Measurements from ENCODE around the gene FRMD4A. TPM values are rescaled to one million over a fixed set of nuclear protein-coding genes. Genes with fewer than 3 reads are reported as not detected.
A peak's percentile ranks its signal among the peaks of the same experiment; 100 is the strongest.
"Not testable (repeated sequence)": the region's sequence is repeated elsewhere in the genome, so short reads cannot be mapped to it uniquely, and the experiment has no call there.

Gene FRMD4A
- total and polyA plus RNA-seq, 10 of the 15 experiments (the other 5 are each of a cell fraction or from before 2014, with no cell fraction given): 17.8 to 75.2 (median 39.1) TPM

DNA sequence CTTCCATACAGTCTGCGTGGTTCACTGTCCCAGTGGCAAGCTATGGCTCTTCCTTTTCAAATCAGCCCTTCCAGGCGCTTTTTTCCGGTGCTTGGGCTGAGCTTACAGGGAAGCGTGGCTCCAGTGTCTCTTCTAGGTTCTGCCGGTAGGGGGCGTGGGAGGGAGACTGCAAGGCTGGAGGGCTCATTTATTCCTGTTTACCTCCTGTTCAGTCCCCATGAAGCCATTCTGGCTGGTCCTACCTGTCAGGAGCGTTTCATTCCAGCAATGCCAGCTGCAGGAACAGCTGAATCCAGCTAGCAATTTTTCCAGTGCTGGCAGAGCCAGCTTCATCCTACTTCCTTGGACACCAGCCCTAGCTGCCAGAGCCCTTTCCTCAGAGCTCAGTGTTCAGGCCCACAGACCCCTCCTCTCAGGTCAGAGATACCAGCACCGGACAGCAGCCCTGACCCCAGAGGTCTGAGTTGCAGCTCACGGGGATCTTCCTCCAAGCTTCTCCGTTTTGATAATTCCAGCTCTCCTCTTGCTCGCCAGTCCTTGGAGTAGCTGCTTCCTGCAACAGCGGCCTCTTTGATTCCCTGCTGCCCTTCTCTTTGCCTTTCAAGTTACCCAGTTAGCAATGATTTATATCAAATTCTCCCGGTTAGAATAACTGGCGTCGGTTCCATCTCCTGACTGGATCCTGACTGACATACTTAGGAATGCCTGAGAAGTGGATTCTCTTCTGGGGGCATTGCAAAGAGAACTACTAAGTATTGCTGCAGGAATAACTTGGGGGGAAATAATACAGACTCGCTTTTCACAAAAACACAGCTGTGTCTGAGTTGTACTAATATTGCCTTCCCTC lies 129.8 kb downstream of the FRMD4A start:
- H3K4me1 ChIP-seq (ENCODE audit: control insufficient read depth, insufficient read depth, low read length): no peaks in the 10 kb centered on the region

DNA sequence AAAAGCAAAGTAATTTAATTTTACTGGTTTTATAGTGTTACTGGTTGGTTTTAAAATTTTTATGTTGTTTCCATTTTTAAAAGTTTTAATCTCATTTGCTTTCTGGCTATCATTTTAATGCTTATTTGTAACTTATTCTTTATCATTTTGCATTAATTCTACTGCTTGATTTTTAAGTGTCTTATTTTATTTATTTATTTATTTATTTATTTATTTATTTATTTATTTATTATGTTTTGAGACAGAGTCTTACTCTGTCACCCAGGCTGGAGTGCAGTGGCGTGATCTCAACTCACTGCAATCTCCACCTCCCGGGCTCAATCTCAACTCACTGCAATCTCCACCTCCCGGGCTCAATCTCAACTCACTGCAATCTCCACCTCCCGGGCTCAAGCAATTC lies 131.6 kb downstream of the FRMD4A start:
- H4K20me1 ChIP-seq (ENCODE audit: control insufficient read depth, insufficient read depth); BruUV-seq (replicated peaks); H3K9me3 ChIP-seq (replicated peaks; ENCODE audit: control insufficient read depth, insufficient read depth, low read length); H3K27ac ChIP-seq (ENCODE audit: control insufficient read depth, insufficient read depth); H3K79me2 ChIP-seq (ENCODE audit: control insufficient read depth, insufficient read depth, low read length); H3K36me3 ChIP-seq (ENCODE audit: control insufficient read depth in 2 of 2, insufficient read depth in 2 of 2, low read length in 1 of 2); H3K9ac ChIP-seq (ENCODE audit: control insufficient read depth, insufficient read depth, low read length); H2AFZ ChIP-seq (ENCODE audit: control insufficient read depth, low read depth, low read length); H3K4me2 ChIP-seq (ENCODE audit: control insufficient read depth, insufficient read depth); H3K4me1 ChIP-seq (ENCODE audit: control insufficient read depth, insufficient read depth, low read length); H3K4me3 ChIP-seq; POLR2A ChIA-PET; DNase-seq (ENCODE audit: low read depth, low spot score); H3K27me3 ChIP-seq (replicated peaks in 1 of 2; ENCODE audit: control insufficient read depth in 2 of 2, insufficient read depth in 2 of 2, low read length in 1 of 2); ATAC-seq; FAIRE-seq: not testable (repeated sequence)
- SMC1A ChIA-PET (ENCODE audit: uncharacterized antibody, unreplicated experiment): interaction anchor here (0.6 to 8.1 kb wide), 4 partner anchors 10 to 501 kb away, joined by 3 to 52 read pairs (median 6); no protein-coding TSS in a partner anchor
- RAD21 ChIA-PET (ENCODE audit: unreplicated experiment): interaction anchor here (1.0 to 2.9 kb wide), 3 partner anchors 14 to 412 kb away, joined by 3 to 27 read pairs (median 4); no protein-coding TSS in a partner anchor
- WGBS (ENCODE audit: insufficient coverage, insufficient replicate concordance, low lambda C conversion rate, missing lambda C conversion rate): 50% methylated on average over 4 of the region's 4 CpGs
- CTCF ChIA-PET: interaction anchor here (0.6 to 6.1 kb wide), 8 partner anchors 8 to 658 kb away, joined by 3 to 91 read pairs (median 6); no protein-coding TSS in a partner anchor
- intact Hi-C loops (cut with micrococcal nuclease; ENCODE audit: unreplicated experiment) (loop anchor here (5.0 kb wide), 2 partner anchors 128 to 773 kb away; no protein-coding TSS in a partner anchor), in situ Hi-C loops (cut with MboI) (loop anchor here (10.0 kb wide), 1 partner anchor 626 kb away; no protein-coding TSS in a partner anchor)

More for the DNA sequence above, 129.8 kb downstream of the FRMD4A start:
- Histone ChIP-seq H3K4me2 (ENCODE audit: control insufficient read depth, insufficient read depth) (no peak overlapping the region), H3K27me3 (replicated peaks in 1 of 2; ENCODE audit: control insufficient read depth in 2 of 2, insufficient read depth in 2 of 2, low read length in 1 of 2) (no peaks in the 10 kb centered on the region; a peak in 1 of 4 replicates), H3K9ac (ENCODE audit: control insufficient read depth, insufficient read depth, low read length) (no peak overlapping the region), H3K4me3 (no peak overlapping the region), H3K9me3 (replicated peaks; ENCODE audit: control insufficient read depth, insufficient read depth, low read length) (no peaks in the 10 kb centered on the region), H3K79me2 (ENCODE audit: control insufficient read depth, insufficient read depth, low read length) (no peaks in the 10 kb centered on the region), H4K20me1 (ENCODE audit: control insufficient read depth, insufficient read depth) (no peaks in the 10 kb centered on the region), H3K36me3 (ENCODE audit: control insufficient read depth in 2 of 2, insufficient read depth in 2 of 2, low read length in 1 of 2) (no peaks in the 10 kb centered on the region), H2AFZ (ENCODE audit: control insufficient read depth, low read depth, low read length) (no peak overlapping the region), H3K27ac (ENCODE audit: control insufficient read depth, insufficient read depth) (no peak overlapping the region)
- ChIA-PET CTCF (interaction anchor here (0.6 to 2.5 kb wide), 17 partner anchors 10 to 656 kb away, joined by 3 to 21 read pairs (median 3); no protein-coding TSS in a partner anchor), RAD21 (ENCODE audit: unreplicated experiment) (interaction anchor here (0.8 to 1.6 kb wide), 5 partner anchors 276 to 906 kb away, joined by 3 to 5 read pairs (median 3); partner anchors contain the start of gene CDNF), POLR2A (interaction anchor here (0.6 kb wide), 1 partner anchor 8 kb away, joined by 6 read pairs; no protein-coding TSS in a partner anchor), SMC1A (ENCODE audit: uncharacterized antibody, unreplicated experiment) (interaction anchor here (1.0 to 8.1 kb wide), 4 partner anchors 12 to 412 kb away, joined by 3 to 52 read pairs (median 6); no protein-coding TSS in a partner anchor)
- DNase-seq (ENCODE audit: low read depth, low spot score): no peak
- 45% methylated on average over 16 of the region's 16 CpGs for WGBS (ENCODE audit: insufficient coverage, insufficient replicate concordance, low lambda C conversion rate, missing lambda C conversion rate)
- FAIRE-seq: no peak
- no peak for TF ChIP-seq RUNX3 (IDR thresholded peaks at IDR 0.05; ENCODE audit: low read length)
- TF ChIP-seq HDAC2 (IDR thresholded peaks at IDR 0.05): no peak
- no peak for TF ChIP-seq POLR2A (IDR thresholded peaks at IDR 0.05; ENCODE audit: low read depth, low read length)
- TF ChIP-seq EP300 (IDR thresholded peaks at IDR 0.05; ENCODE audit: borderline replicate concordance in 1 of 2, control insufficient read depth in 1 of 2, low read depth in 2 of 2, low read length in 2 of 2): no peak
- TF ChIP-seq, protein P1, sequence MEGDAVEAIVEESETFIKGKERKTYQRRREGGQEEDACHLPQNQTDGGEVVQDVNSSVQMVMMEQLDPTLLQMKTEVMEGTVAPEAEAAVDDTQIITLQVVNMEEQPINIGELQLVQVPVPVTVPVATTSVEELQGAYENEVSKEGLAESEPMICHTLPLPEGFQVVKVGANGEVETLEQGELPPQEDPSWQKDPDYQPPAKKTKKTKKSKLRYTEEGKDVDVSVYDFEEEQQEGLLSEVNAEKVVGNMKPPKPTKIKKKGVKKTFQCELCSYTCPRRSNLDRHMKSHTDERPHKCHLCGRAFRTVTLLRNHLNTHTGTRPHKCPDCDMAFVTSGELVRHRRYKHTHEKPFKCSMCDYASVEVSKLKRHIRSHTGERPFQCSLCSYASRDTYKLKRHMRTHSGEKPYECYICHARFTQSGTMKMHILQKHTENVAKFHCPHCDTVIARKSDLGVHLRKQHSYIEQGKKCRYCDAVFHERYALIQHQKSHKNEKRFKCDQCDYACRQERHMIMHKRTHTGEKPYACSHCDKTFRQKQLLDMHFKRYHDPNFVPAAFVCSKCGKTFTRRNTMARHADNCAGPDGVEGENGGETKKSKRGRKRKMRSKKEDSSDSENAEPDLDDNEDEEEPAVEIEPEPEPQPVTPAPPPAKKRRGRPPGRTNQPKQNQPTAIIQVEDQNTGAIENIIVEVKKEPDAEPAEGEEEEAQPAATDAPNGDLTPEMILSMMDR (IDR thresholded peaks at IDR 0.05 in 2 of 3, conservative IDR thresholded peaks at IDR 0.05 in 1 of 3; ENCODE audit: control insufficient read depth in 2 of 3, extremely low read depth in 1 of 3, insufficient read depth in 1 of 3, low read depth in 3 of 3, low read length in 3 of 3): peak; percentile 12 to 35 (median 24); a peak in 3 of 6 replicates
- no TSS peak for BruUV-seq (replicated peaks)
- in situ Hi-C loops (cut with MboI): loop anchor here (5.0 kb wide), 1 partner anchor 271 kb away; no protein-coding TSS in a partner anchor
- ATAC-seq: no peak
- intact Hi-C loops (cut with micrococcal nuclease; ENCODE audit: unreplicated experiment): no loop called here

All from GM12878 (cell line).